GM12878 (cell line): ENCODE measurements around the gene STARD3. TPM values are rescaled to one million over a fixed set of nuclear protein-coding genes. Genes with fewer than 3 reads are reported as not detected.

Source experiments
- ATAC-seq: fragments of 200-7000 bp; cut with Tn5 transposase; 3 replicates; pipeline ENCODE4 v1.9.1; 2020; ENCODE audit warnings: mild to moderate bottlenecking, moderate library complexity
- BruUV-seq: library from RNA; stranded (reverse); fragments of 400-500 nt; replicated peaks from 2 replicates; lab custom pipeline; 2021; lab: Mats Ljungman, UMichigan
- CTCF ChIA-PET: fragments of 300-600 bp; sonication (Branson Sonifier 250); formaldehyde crosslinking; extraction: SDS; loops from one replicate; lab custom pipeline; 2021; ENCODE audit warnings: inconsistent platforms; lab: Yijun Ruan, JAX
- POLR2A ChIA-PET: fragments of 350-600 bp; formaldehyde crosslinking; extraction: SDS; loops from one replicate; lab custom pipeline; 2021; ENCODE audit warnings: inconsistent platforms; lab: Charles Lee
- RAD21 ChIA-PET: fragments of 300-600 bp; sonication (Branson Sonifier 250); formaldehyde crosslinking; loops from one replicate; lab custom pipeline; 2023; ENCODE audit warnings: antibody characterized with exemption; ENCODE audit not compliant: unreplicated experiment; lab: Charles Lee
- SMC1A ChIA-PET: fragments of 300-600 bp; sonication (Branson Sonifier 250); formaldehyde crosslinking; loops from one replicate; lab custom pipeline; 2023; ENCODE audit not compliant: unreplicated experiment, uncharacterized antibody; lab: Charles Lee
- DNase-seq: peaks from one replicate; pipeline ENCODE4 v3.0.0-alpha.2; 2011; ENCODE audit warnings: low read depth, low spot score
- FAIRE-seq: peaks from 3 replicates; lab custom pipeline; 2011; peaks lifted over from hg19 to GRCh38; lab: Jason Lieb, UNC
- H2AFZ ChIP-seq: 2 replicates; pipeline ENCODE4 v1.6.0; 2011; ENCODE audit warnings: low read depth, low read length, control low read depth; ENCODE audit not compliant: control insufficient read depth
- H3K27ac ChIP-seq: 2 replicates; pipeline ENCODE4 v1.5.1; 2011; ENCODE audit warnings: control low read depth; ENCODE audit not compliant: control insufficient read depth, insufficient read depth
- H3K27me3 ChIP-seq, 2 experiments: replicated peaks in 1 of 2; 2 replicates each; pipeline versions ENCODE4 v1.6.0 to v1.6.1; 2011; ENCODE audit warnings: low read length in 1 of 2; ENCODE audit not compliant: control insufficient read depth in 2 of 2, insufficient read depth in 2 of 2
- H3K36me3 ChIP-seq, 2 experiments: 2 replicates each; pipeline ENCODE4 v1.5.1; 2011; ENCODE audit warnings: low read length in 1 of 2; ENCODE audit not compliant: control insufficient read depth in 2 of 2, insufficient read depth in 2 of 2
- H3K4me1 ChIP-seq: 2 replicates; pipeline ENCODE4 v1.6.1; 2011; ENCODE audit warnings: mild to moderate bottlenecking, low read length, moderate library complexity, mixed read lengths; ENCODE audit not compliant: control insufficient read depth, insufficient read depth
- H3K4me2 ChIP-seq: 2 replicates; pipeline ENCODE4 v1.6.0; 2011; ENCODE audit warnings: control low read depth; ENCODE audit not compliant: control insufficient read depth, insufficient read depth
- H3K4me3 ChIP-seq: fragments of 200-600 bp; sonication (generic); 2 replicates; pipeline ENCODE4 v1.5.1; 2016
- H3K79me2 ChIP-seq: 2 replicates; pipeline ENCODE4 v1.6.0; 2011; ENCODE audit warnings: low read length; ENCODE audit not compliant: control insufficient read depth, insufficient read depth
- H3K9ac ChIP-seq: 2 replicates; pipeline ENCODE4 v1.8.0; 2011; ENCODE audit warnings: low read length, control low read depth, mixed read lengths; ENCODE audit not compliant: control insufficient read depth, insufficient read depth
- H3K9me3 ChIP-seq: replicated peaks from 3 replicates; pipeline ENCODE4 v1.5.1; 2011; ENCODE audit warnings: mild to moderate bottlenecking, low read length; ENCODE audit not compliant: control insufficient read depth, insufficient read depth
- H4K20me1 ChIP-seq: 2 replicates; pipeline ENCODE4 v1.6.0; 2011; ENCODE audit not compliant: control insufficient read depth, insufficient read depth
- ATF2 ChIP-seq: IDR thresholded peaks from 2 replicates; pipeline ENCODE4 v1.6.1; 2012; ENCODE audit warnings: low read length, inconsistent platforms
- BCL11A ChIP-seq: IDR thresholded peaks from 2 replicates; pipeline ENCODE4 v1.6.1; 2011; ENCODE audit warnings: low read depth, low read length
- BRCA1 ChIP-seq: IDR thresholded peaks from 2 replicates; pipeline ENCODE4 v1.6.1; 2011; ENCODE audit warnings: low read depth, low read length, improper control_type of control experiment
- CBX3 ChIP-seq: fragments of 200-600 bp; sonication (generic); IDR thresholded peaks from 2 replicates; pipeline ENCODE4 v1.6.1; 2016; ENCODE audit warnings: low read depth, borderline replicate concordance
- DPF2 ChIP-seq: fragments of 450-650 bp; IDR thresholded peaks from 2 replicates; pipeline ENCODE4 v1.6.1; 2017; ENCODE audit warnings: mild to moderate bottlenecking
- FOS ChIP-seq: IDR thresholded peaks from 3 replicates; pipeline ENCODE4 v1.6.1; 2011; ENCODE audit warnings: borderline replicate concordance; ENCODE audit not compliant: insufficient read length; ENCODE audit errors: extremely low read depth
- IRF4 ChIP-seq: IDR thresholded peaks from 2 replicates; pipeline ENCODE4 v1.6.1; 2011; ENCODE audit warnings: low read depth, low read length
- MXI1 ChIP-seq: fragments of 150-350 bp; IDR thresholded peaks from 2 replicates; pipeline ENCODE4 v1.6.1; 2011; ENCODE audit warnings: low read depth, mild to moderate bottlenecking, inconsistent platforms, low read length, improper control_type of control experiment
- PKNOX1 ChIP-seq: fragments of 450-650 bp; IDR thresholded peaks from 2 replicates; pipeline ENCODE4 v1.6.1; 2016; ENCODE audit warnings: mild to moderate bottlenecking
- RAD21 ChIP-seq: IDR thresholded peaks from 2 replicates; pipeline ENCODE4 v1.6.1; 2011; ENCODE audit warnings: mild to moderate bottlenecking, low read depth, low read length, moderate library complexity; ENCODE audit not compliant: insufficient read depth
- RB1 ChIP-seq: fragments of 450-650 bp; formaldehyde crosslinking; IDR thresholded peaks from 2 replicates; pipeline ENCODE4 v1.6.1; 2017; ENCODE audit warnings: mild to moderate bottlenecking, borderline replicate concordance
- RFX5 ChIP-seq: IDR thresholded peaks from 2 replicates; pipeline ENCODE4 v1.6.1; 2011; ENCODE audit warnings: low read depth, low read length, improper control_type of control experiment
- SIN3A ChIP-seq: IDR thresholded peaks from 2 replicates; pipeline ENCODE4 v1.6.1; 2012; ENCODE audit warnings: low read depth, low read length, improper control_type of control experiment
- SMAD1 ChIP-seq: fragments of 450-650 bp; IDR thresholded peaks from 2 replicates; pipeline ENCODE4 v1.6.1; 2018; ENCODE audit warnings: mild to moderate bottlenecking, low read depth; ENCODE audit not compliant: partially characterized antibody
- SPI1 ChIP-seq: IDR thresholded peaks from 2 replicates; pipeline ENCODE4 v1.6.1; 2011; ENCODE audit warnings: low read depth, mild to moderate bottlenecking, low read length, moderate library complexity, borderline replicate concordance; ENCODE audit not compliant: insufficient read depth
- ZNF207 ChIP-seq: fragments of 450-650 bp; IDR thresholded peaks from 2 replicates; pipeline ENCODE4 v1.6.1; 2014; ENCODE audit warnings: antibody characterized with exemption, mild to moderate bottlenecking, borderline replicate concordance
- ZNF592 ChIP-seq: fragments of 450-650 bp; IDR thresholded peaks from 2 replicates; pipeline ENCODE4 v1.6.1; 2017; ENCODE audit warnings: mild to moderate bottlenecking, moderate library complexity
- ZSCAN29 ChIP-seq: fragments of 450-650 bp; IDR thresholded peaks from 2 replicates; pipeline ENCODE4 v1.6.1; 2017; ENCODE audit warnings: mild to moderate bottlenecking, moderate library complexity
- WGBS: methylation state at CpG from one replicate; pipeline ENCODE4 v1.1.6; 2016; ENCODE audit warnings: low lambda C conversion rate; ENCODE audit not compliant: insufficient replicate concordance, insufficient coverage; ENCODE audit errors: missing lambda C conversion rate; 5-methylcytosine and 5-hydroxymethylcytosine counted together
- in situ Hi-C: fragments of 300-500 bp; cut with MboI; formaldehyde crosslinking; loops from 9 replicates; pipeline ENCODE4 v1.14.3; 2018; ENCODE audit warnings: mixed read lengths
- intact Hi-C: fragments of 100-400 bp; cut with micrococcal nuclease; formaldehyde crosslinking; loops from one replicate; pipeline ENCODE4 v1.14.2; 2022; ENCODE audit not compliant: unreplicated experiment
- polyA plus RNA-seq, 11 experiments: library from polyadenylated mRNA; depleted of rRNA in 4 of 11; unstranded in 6 of 11; stranded (reverse) in 5 of 11; fragments of >200 nt; fragmentation: Nextera tagmentation in 4 of 11; fragmentation: Illumina TruSeq in 1 of 11; extraction: Ambion mirVana in 4 of 11; extraction: Trizol in 1 of 11; gene quantifications; 1 replicate in 1 of 11; 2 replicates in 10 of 11; pipeline versions ENCODE4 v1.2.1 to v1.2.3, GENCODE V29; 2011 to 2016; ENCODE audit warnings: inconsistent platforms in 2 of 11, missing spikeins in 2 of 11, low read depth in 1 of 11
- total RNA-seq, 4 experiments: library from RNA; depleted of rRNA in 3 of 4; stranded (reverse); fragments of >200 nt in 3 of 4; fragmentation: Illumina TruSeq in 1 of 4; extraction: Trizol in 1 of 4; gene quantifications; 2 replicates each; pipeline versions ENCODE4 v1.2.1 to v1.2.3, GENCODE V29; 2013 to 2021

STARD3 gene
- total and polyA plus RNA-seq, 10 of the 15 experiments (the other 5 are each of a cell fraction or from before 2014, with no cell fraction given): 0.08 to 62.7 (median 27.5) TPM

- H3K27ac ChIP-seq: no peak overlapping the region
- no peak overlapping the region for H3K9ac ChIP-seq
- no peaks in the 10 kb centered on the region for H3K36me3 ChIP-seq
- 73% methylated on average over 12 of the region's 12 CpGs for WGBS
- ChIA-PET CTCF (interaction anchor here (0.5 kb wide), 1 partner anchor 20 kb away, joined by 3 read pairs; no protein-coding TSS in a partner anchor), RAD21 (no interaction called here), SMC1A (no interaction called here), POLR2A (no interaction called here)
- no peak overlapping the region for H3K4me2 ChIP-seq
- H3K9me3 ChIP-seq: no peaks in the 10 kb centered on the region
- DNase-seq (no peak), ATAC-seq (no peak), FAIRE-seq (no peak)
- no TSS peak for BruUV-seq
- no peaks in the 10 kb centered on the region for H4K20me1 ChIP-seq
- H3K79me2 ChIP-seq: no peaks in the 10 kb centered on the region
- H3K4me3 ChIP-seq: no peak overlapping the region
- peaks cover 11% of the 10 kb centered on the region for H3K4me1 ChIP-seq
- intact Hi-C loops (no loop called here), in situ Hi-C loops (no loop called here)
- H2AFZ ChIP-seq: no peak overlapping the region
- H3K27me3 ChIP-seq: peaks cover 0 to 5% of the 10 kb centered on the region in 2 experiments; a peak in 3 of 4 replicates
- TF ChIP-seq SPI1: no peak
- TF ChIP-seq ZNF592: no peak
- TF ChIP-seq BRCA1: no peak
- TF ChIP-seq DPF2: no peak
- no peak for TF ChIP-seq IRF4
- no peak for TF ChIP-seq ZNF207
- no peak for TF ChIP-seq MXI1
- TF ChIP-seq RAD21: no peak
- TF ChIP-seq RB1: no peak
- no peak for TF ChIP-seq BCL11A
- no peak for TF ChIP-seq ATF2
- TF ChIP-seq ZSCAN29: no peak
- no peak for TF ChIP-seq SMAD1
- TF ChIP-seq CBX3: no peak
- TF ChIP-seq SIN3A: no peak
- TF ChIP-seq RFX5: no peak
- no peak for TF ChIP-seq PKNOX1
- TF ChIP-seq FOS: no peak
These were observed 68.9 kb downstream of the STARD3 start for GRCh38 chr17:39705786-39706348.
